Measurements from ENCODE around the gene TMEM41B. TPM values are rescaled to one million over a fixed set of nuclear protein-coding genes. Genes with fewer than 3 reads are reported as not detected.

Gene TMEM41B
- total RNA-seq, 4 donors from 2014 or later = 18.2 to 82.1 (median 72.6) TPM

DNA sequence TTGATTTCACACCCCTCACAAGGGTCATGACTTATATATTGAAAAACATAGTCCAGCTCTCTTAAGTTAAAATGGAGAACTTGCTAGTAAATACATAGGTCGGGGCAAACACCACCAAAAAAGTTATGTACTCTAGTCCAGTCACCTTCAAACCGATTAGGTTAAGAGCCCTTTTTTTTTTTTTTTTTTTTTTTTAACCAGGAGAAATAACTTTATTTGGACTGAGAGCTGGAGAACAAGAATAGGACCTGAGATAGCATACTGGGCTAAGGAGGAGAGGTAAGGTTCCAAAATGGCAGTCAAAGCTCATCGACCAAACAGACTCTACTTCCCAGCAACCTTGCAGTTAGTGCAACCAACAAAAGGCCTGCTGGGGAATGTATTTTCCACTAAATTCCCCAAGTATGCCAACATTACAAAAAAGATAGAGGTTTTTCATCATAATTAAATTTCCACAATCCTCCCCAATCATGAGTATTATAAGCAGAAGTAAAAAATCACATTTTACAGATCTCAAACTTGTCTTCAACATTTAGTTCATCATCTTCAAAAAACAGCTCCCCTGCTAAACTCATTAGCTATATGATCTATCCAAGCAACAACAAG is 3.8 kb downstream of the TMEM41B start:
- TF ChIP-seq POLR2A (IDR thresholded peaks at IDR 0.05) = no peak
- TF ChIP-seq, protein P1, sequence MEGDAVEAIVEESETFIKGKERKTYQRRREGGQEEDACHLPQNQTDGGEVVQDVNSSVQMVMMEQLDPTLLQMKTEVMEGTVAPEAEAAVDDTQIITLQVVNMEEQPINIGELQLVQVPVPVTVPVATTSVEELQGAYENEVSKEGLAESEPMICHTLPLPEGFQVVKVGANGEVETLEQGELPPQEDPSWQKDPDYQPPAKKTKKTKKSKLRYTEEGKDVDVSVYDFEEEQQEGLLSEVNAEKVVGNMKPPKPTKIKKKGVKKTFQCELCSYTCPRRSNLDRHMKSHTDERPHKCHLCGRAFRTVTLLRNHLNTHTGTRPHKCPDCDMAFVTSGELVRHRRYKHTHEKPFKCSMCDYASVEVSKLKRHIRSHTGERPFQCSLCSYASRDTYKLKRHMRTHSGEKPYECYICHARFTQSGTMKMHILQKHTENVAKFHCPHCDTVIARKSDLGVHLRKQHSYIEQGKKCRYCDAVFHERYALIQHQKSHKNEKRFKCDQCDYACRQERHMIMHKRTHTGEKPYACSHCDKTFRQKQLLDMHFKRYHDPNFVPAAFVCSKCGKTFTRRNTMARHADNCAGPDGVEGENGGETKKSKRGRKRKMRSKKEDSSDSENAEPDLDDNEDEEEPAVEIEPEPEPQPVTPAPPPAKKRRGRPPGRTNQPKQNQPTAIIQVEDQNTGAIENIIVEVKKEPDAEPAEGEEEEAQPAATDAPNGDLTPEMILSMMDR (IDR thresholded peaks at IDR 0.05) = no peak
- Histone ChIP-seq H3K9me3 (no peaks in the 10 kb centered on the region), H3K36me3 (no peaks in the 10 kb centered on the region), H3K27ac (no peak overlapping the region), H3K4me1 (peaks cover 0 to 14% (median 2%) of the 10 kb centered on the region in 4 donors), H3K4me3 (no peak overlapping the region), H3K27me3 (no peaks in the 10 kb centered on the region)
- DNase-seq = no peak

DNA sequence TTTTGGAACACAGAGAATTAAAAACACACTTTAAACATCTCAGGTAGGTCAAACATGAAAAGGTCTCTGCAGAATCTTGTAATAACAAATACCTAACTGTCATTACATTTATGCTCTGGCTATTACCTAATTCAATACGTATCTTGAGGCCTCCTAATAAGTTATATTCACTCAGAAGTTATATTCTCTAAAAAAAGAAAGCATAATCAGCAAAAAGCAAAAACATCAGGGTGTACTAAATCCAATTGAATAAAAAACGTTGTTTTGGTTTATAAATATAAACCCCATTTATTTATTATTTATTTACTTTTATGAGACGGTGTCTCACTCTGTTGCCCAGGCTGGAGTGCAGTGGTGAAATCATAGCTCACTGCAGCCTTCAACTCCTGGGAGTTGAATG is 10.2 kb downstream of the TMEM41B start:
- Histone ChIP-seq H3K9me3 (no peaks in the 10 kb centered on the region), H3K27me3 (no peaks in the 10 kb centered on the region), H3K4me3 (no peak overlapping the region), H3K27ac (no peak overlapping the region), H3K4me1 (no peaks in the 10 kb centered on the region), H3K36me3 (peaks cover 0 to 7% (median 0%) of the 10 kb centered on the region in 3 donors)
- TF ChIP-seq, protein P1 (IDR thresholded peaks at IDR 0.05) = no peak
- no peak for DNase-seq

DNA sequence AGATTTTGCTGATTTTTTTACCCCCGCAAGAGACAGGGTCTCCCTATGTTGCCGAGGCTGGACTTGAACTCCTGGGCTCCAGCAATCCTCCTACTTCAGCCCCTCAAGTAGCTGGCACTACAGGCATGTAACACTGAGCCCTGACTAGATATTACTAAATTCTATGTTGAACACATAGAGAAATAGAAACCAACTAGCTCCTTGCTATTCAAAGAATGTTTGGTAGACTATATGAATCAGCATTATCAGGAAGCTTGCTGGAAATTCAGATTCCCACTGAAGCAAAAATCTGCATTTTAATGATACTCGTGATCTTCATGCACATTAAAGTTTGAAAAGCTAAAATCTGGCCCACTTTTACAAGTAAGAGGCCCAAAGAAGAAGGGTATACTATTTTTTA is 11.9 kb downstream of the TMEM41B start:
- H3K36me3 ChIP-seq = peaks cover 0 to 15% (median 0%) of the 10 kb centered on the region in 3 donors
- no peak for TF ChIP-seq POLR2A (IDR thresholded peaks at IDR 0.05)
- TF ChIP-seq, protein P1 (IDR thresholded peaks at IDR 0.05) = no peak
- no peak overlapping the region for H3K27ac ChIP-seq
- no peaks in the 10 kb centered on the region for H3K27me3 ChIP-seq
- no peak for DNase-seq
- no peak overlapping the region for H3K4me3 ChIP-seq
- H3K9me3 ChIP-seq = no peaks in the 10 kb centered on the region
- H3K4me1 ChIP-seq = no peaks in the 10 kb centered on the region

DNA sequence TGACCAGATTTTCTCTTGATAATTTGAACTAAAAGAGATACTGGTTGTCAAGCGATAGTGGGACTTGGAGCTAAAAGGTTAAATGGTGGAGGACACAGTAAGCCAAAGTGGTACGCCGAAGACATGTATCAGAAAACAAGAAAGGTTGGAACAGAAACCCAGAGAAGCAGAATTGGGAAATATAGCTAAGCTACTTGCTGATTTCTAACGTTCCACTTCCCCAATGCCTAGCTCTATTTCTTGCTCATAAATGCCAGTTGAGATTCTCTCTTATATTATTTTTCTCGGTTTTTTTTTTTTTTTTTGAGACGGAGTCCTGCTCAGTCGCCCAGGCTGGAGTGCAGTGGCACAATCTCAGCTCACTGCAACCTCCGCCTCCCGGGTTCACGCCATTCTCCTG is 12.7 kb downstream of the TMEM41B start:
- DNase-seq = no peak
- Histone ChIP-seq H3K4me3 (no peak overlapping the region), H3K9me3 (no peaks in the 10 kb centered on the region), H3K36me3 (peaks cover 0 to 18% (median 0%) of the 10 kb centered on the region in 3 donors), H3K27ac (no peak overlapping the region), H3K27me3 (no peaks in the 10 kb centered on the region), H3K4me1 (no peaks in the 10 kb centered on the region)
- no peak for TF ChIP-seq POLR2A (IDR thresholded peaks at IDR 0.05)

DNA sequence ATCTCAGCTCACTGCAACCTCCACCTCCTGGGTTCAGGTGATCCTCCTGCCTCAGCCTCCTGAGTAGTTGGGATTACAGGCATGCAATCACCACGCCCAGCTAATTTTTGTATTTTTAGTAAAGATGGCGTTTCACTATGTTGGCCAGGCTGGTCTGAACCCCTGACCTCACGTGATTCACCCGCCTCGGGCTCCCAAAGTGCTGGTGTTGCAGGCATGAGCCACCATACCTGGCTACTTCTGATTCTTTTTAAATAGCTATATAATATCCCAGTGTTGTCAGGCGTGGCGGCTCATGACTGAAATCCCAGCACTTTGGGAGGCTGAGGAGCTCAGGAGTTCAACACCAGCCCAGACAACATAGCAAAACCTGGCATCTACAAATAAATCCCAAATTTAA is 20.7 kb downstream of the TMEM41B start:
- peaks cover 0 to 45% (median 0%) of the 10 kb centered on the region in 3 donors for H3K36me3 ChIP-seq
- no peak overlapping the region for H3K4me3 ChIP-seq
- H3K9me3 ChIP-seq = no peaks in the 10 kb centered on the region
- TF ChIP-seq, protein P1 (IDR thresholded peaks at IDR 0.05) = no peak
- no peak for TF ChIP-seq POLR2A (IDR thresholded peaks at IDR 0.05)
- H3K4me1 ChIP-seq = no peaks in the 10 kb centered on the region
- DNase-seq = peak in 1 of 3 donors; percentile 13
- H3K27ac ChIP-seq = no peak overlapping the region
- H3K27me3 ChIP-seq = no peaks in the 10 kb centered on the region

DNA sequence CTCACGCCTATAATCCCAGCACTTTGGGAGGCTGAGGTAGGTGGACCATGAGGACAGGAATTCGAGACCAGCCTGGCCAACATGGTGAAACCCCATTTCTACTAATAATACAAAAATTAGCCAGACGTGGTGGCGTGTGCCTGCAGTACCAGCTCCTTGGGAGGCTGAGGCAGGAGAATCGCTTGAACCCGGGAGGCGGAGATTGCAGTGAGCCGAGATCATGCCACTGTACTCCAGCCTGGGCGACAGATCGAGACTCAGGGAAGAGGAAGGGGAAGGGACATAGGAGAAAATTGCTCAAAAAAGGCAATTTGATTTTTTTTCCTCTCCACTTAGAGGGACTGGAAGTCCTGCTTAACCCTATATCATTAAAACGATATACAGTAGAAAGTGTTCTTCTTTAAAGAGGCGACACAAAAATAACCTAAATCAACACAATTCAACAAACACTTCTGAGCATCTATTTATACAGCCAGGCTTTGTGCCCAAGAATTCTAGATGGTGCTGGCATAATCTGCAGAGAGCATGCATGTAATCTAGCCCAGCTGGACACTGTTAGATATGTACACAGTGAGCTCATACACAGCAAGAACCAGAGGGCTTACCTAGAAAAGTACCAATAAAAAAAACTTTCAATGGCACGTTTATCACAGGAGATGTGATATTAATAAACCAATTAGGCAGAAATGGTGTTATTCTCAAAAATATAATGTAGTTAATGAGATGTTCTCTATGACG is 28.4 kb downstream of the TMEM41B start:
- Histone ChIP-seq H3K4me1 (no peaks in the 10 kb centered on the region), H3K27ac (no peak overlapping the region), H3K4me3 (no peak overlapping the region), H3K36me3 (peaks cover 0 to 29% (median 0%) of the 10 kb centered on the region in 3 donors), H3K9me3 (no peaks in the 10 kb centered on the region), H3K27me3 (no peaks in the 10 kb centered on the region)
- DNase-seq = peak in 1 of 3 donors; percentile 6
- TF ChIP-seq, protein P1 (IDR thresholded peaks at IDR 0.05) = no peak
- TF ChIP-seq POLR2A (IDR thresholded peaks at IDR 0.05) = no peak

All from Peyer's patch (tissue), 4 donors.